GM12878 (cell line): Measurements from ENCODE around the gene GRIK5. TPM values are rescaled to one million over a fixed set of nuclear protein-coding genes. Genes with fewer than 3 reads are reported as not detected.

Source experiments
- ATAC-seq: fragments of 200-7000 bp; cut with Tn5 transposase; 3 replicates; pipeline ENCODE4 v1.9.1; 2020; ENCODE audit warnings: mild to moderate bottlenecking, moderate library complexity
- BruUV-seq: library from RNA; stranded (reverse); fragments of 400-500 nt; replicated peaks from 2 replicates; lab custom pipeline; 2021; lab: Mats Ljungman, UMichigan
- CTCF ChIA-PET: fragments of 300-600 bp; sonication (Branson Sonifier 250); formaldehyde crosslinking; extraction: SDS; loops from one replicate; lab custom pipeline; 2021; ENCODE audit warnings: inconsistent platforms; lab: Yijun Ruan, JAX
- POLR2A ChIA-PET: fragments of 350-600 bp; formaldehyde crosslinking; extraction: SDS; loops from one replicate; lab custom pipeline; 2021; ENCODE audit warnings: inconsistent platforms; lab: Charles Lee
- RAD21 ChIA-PET: fragments of 300-600 bp; sonication (Branson Sonifier 250); formaldehyde crosslinking; loops from one replicate; lab custom pipeline; 2023; ENCODE audit warnings: antibody characterized with exemption; ENCODE audit not compliant: unreplicated experiment; lab: Charles Lee
- SMC1A ChIA-PET: fragments of 300-600 bp; sonication (Branson Sonifier 250); formaldehyde crosslinking; loops from one replicate; lab custom pipeline; 2023; ENCODE audit not compliant: unreplicated experiment, uncharacterized antibody; lab: Charles Lee
- DNase-seq: peaks from one replicate; pipeline ENCODE4 v3.0.0-alpha.2; 2011; ENCODE audit warnings: low read depth, low spot score
- FAIRE-seq: peaks from 3 replicates; lab custom pipeline; 2011; peaks lifted over from hg19 to GRCh38; lab: Jason Lieb, UNC
- H2AFZ ChIP-seq: 2 replicates; pipeline ENCODE4 v1.6.0; 2011; ENCODE audit warnings: low read depth, low read length, control low read depth; ENCODE audit not compliant: control insufficient read depth
- H3K27ac ChIP-seq: 2 replicates; pipeline ENCODE4 v1.5.1; 2011; ENCODE audit warnings: control low read depth; ENCODE audit not compliant: control insufficient read depth, insufficient read depth
- H3K27me3 ChIP-seq, 2 experiments: replicated peaks in 1 of 2; 2 replicates each; pipeline versions ENCODE4 v1.6.0 to v1.6.1; 2011; ENCODE audit warnings: low read length in 1 of 2; ENCODE audit not compliant: control insufficient read depth in 2 of 2, insufficient read depth in 2 of 2
- H3K36me3 ChIP-seq, 2 experiments: 2 replicates each; pipeline ENCODE4 v1.5.1; 2011; ENCODE audit warnings: low read length in 1 of 2; ENCODE audit not compliant: control insufficient read depth in 2 of 2, insufficient read depth in 2 of 2
- H3K4me1 ChIP-seq: 2 replicates; pipeline ENCODE4 v1.6.1; 2011; ENCODE audit warnings: mild to moderate bottlenecking, low read length, moderate library complexity, mixed read lengths; ENCODE audit not compliant: control insufficient read depth, insufficient read depth
- H3K4me2 ChIP-seq: 2 replicates; pipeline ENCODE4 v1.6.0; 2011; ENCODE audit warnings: control low read depth; ENCODE audit not compliant: control insufficient read depth, insufficient read depth
- H3K4me3 ChIP-seq: fragments of 200-600 bp; sonication (generic); 2 replicates; pipeline ENCODE4 v1.5.1; 2016
- H3K79me2 ChIP-seq: 2 replicates; pipeline ENCODE4 v1.6.0; 2011; ENCODE audit warnings: low read length; ENCODE audit not compliant: control insufficient read depth, insufficient read depth
- H3K9ac ChIP-seq: 2 replicates; pipeline ENCODE4 v1.8.0; 2011; ENCODE audit warnings: low read length, control low read depth, mixed read lengths; ENCODE audit not compliant: control insufficient read depth, insufficient read depth
- H3K9me3 ChIP-seq: replicated peaks from 3 replicates; pipeline ENCODE4 v1.5.1; 2011; ENCODE audit warnings: mild to moderate bottlenecking, low read length; ENCODE audit not compliant: control insufficient read depth, insufficient read depth
- H4K20me1 ChIP-seq: 2 replicates; pipeline ENCODE4 v1.6.0; 2011; ENCODE audit not compliant: control insufficient read depth, insufficient read depth
- GABPA ChIP-seq: IDR thresholded peaks from 2 replicates; pipeline ENCODE4 v1.6.1; 2014; ENCODE audit warnings: antibody characterized with exemption, low read depth, mild to moderate bottlenecking, inconsistent platforms
- NFYA ChIP-seq: IDR thresholded peaks from 2 replicates; pipeline ENCODE4 v1.6.1; 2011; ENCODE audit warnings: low read depth, mild to moderate bottlenecking, low read length, improper control_type of control experiment, borderline replicate concordance
- RFX5 ChIP-seq: IDR thresholded peaks from 2 replicates; pipeline ENCODE4 v1.6.1; 2011; ENCODE audit warnings: low read depth, low read length, improper control_type of control experiment
- ZBED1 ChIP-seq: IDR thresholded peaks from 2 replicates; pipeline ENCODE4 v1.6.1; 2016; ENCODE audit warnings: borderline replicate concordance
- WGBS: methylation state at CpG from one replicate; pipeline ENCODE4 v1.1.6; 2016; ENCODE audit warnings: low lambda C conversion rate; ENCODE audit not compliant: insufficient replicate concordance, insufficient coverage; ENCODE audit errors: missing lambda C conversion rate; 5-methylcytosine and 5-hydroxymethylcytosine counted together
- in situ Hi-C: fragments of 300-500 bp; cut with MboI; formaldehyde crosslinking; loops from 9 replicates; pipeline ENCODE4 v1.14.3; 2018; ENCODE audit warnings: mixed read lengths
- intact Hi-C: fragments of 100-400 bp; cut with micrococcal nuclease; formaldehyde crosslinking; loops from one replicate; pipeline ENCODE4 v1.14.2; 2022; ENCODE audit not compliant: unreplicated experiment
- polyA plus RNA-seq, 11 experiments: library from polyadenylated mRNA; depleted of rRNA in 4 of 11; unstranded in 6 of 11; stranded (reverse) in 5 of 11; fragments of >200 nt; fragmentation: Nextera tagmentation in 4 of 11; fragmentation: Illumina TruSeq in 1 of 11; extraction: Ambion mirVana in 4 of 11; extraction: Trizol in 1 of 11; gene quantifications; 1 replicate in 1 of 11; 2 replicates in 10 of 11; pipeline versions ENCODE4 v1.2.1 to v1.2.3, GENCODE V29; 2011 to 2016; ENCODE audit warnings: inconsistent platforms in 2 of 11, missing spikeins in 2 of 11, low read depth in 1 of 11
- total RNA-seq, 4 experiments: library from RNA; depleted of rRNA in 3 of 4; stranded (reverse); fragments of >200 nt in 3 of 4; fragmentation: Illumina TruSeq in 1 of 4; extraction: Trizol in 1 of 4; gene quantifications; 2 replicates each; pipeline versions ENCODE4 v1.2.1 to v1.2.3, GENCODE V29; 2013 to 2021
- TF ChIP-seq, protein P1 (sequence below): fragments of 450-650 bp; IDR thresholded peaks from 2 replicates; pipeline ENCODE4 v1.6.1; 2017; ENCODE audit warnings: mild to moderate bottlenecking, low read depth, inconsistent platforms; ENCODE audit not compliant: poor library complexity, severe bottlenecking
- TF ChIP-seq, protein P2 (sequence below): fragments of 150-350 bp; IDR thresholded peaks from 2 replicates; pipeline ENCODE4 v1.6.1; 2016; ENCODE audit warnings: low read depth, low read length

GRIK5 gene
- total and polyA plus RNA-seq, 10 of the 15 experiments (the other 5 are each of a cell fraction or from before 2014, with no cell fraction given) = 0.03 to 0.23 (median 0.07) TPM; not detected in 3

DNA sequence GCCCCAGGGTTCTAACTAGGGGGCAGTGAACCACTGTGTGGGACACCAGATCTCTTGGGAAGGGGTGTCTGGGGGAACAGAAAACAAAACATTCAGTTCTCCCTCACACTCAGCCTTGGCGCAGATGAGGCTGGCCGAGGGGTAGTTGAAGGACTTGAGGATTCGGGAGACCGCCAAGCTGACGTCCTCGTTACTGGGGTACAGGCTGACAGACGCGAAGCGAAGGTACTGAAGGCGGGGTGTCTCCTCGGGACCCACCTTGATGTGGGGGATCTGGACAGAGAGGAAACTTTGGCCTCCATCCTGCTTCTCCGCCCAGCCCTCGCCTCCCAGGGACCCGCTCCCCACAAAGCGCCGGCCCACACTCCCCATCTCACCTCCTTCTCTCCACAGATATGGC, 7.6 kb downstream of the GRIK5 start (continued):
- TF ChIP-seq, protein P1, sequence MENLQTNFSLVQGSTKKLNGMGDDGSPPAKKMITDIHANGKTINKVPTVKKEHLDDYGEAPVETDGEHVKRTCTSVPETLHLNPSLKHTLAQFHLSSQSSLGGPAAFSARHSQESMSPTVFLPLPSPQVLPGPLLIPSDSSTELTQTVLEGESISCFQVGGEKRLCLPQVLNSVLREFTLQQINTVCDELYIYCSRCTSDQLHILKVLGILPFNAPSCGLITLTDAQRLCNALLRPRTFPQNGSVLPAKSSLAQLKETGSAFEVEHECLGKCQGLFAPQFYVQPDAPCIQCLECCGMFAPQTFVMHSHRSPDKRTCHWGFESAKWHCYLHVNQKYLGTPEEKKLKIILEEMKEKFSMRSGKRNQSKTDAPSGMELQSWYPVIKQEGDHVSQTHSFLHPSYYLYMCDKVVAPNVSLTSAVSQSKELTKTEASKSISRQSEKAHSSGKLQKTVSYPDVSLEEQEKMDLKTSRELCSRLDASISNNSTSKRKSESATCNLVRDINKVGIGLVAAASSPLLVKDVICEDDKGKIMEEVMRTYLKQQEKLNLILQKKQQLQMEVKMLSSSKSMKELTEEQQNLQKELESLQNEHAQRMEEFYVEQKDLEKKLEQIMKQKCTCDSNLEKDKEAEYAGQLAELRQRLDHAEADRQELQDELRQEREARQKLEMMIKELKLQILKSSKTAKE = no peak
- TF ChIP-seq GABPA (no peak), RFX5 (no peak), NFYA (no peak)

DNA sequence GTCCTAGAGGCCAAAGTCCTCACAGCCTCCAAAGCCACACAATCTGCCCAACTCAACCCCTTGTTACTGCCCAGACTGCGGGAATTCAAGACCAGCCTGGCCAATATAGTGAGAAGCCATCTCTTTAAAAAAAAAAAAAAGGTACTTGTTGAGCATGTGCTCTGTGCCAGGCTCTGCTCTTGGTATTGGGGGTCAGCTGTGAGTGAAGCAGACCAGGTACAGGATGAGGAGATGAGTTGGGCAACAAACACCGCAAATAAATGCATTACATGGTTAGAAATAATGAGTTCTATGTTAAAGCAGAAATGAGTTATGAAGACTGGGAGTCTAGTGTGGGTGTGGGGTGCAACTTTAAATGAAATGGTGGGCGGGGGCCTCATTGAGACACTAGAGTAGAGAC, 9.9 kb downstream of the GRIK5 start:
- H3K79me2 ChIP-seq = no peaks in the 10 kb centered on the region
- FAIRE-seq = no peak
- H3K4me1 ChIP-seq = no peaks in the 10 kb centered on the region
- intact Hi-C loops = no loop called here
- no peak for ATAC-seq
- no peaks in the 10 kb centered on the region for H3K9me3 ChIP-seq
- no peaks in the 10 kb centered on the region for H4K20me1 ChIP-seq
- no peak overlapping the region for H3K9ac ChIP-seq
- no peak overlapping the region for H3K4me3 ChIP-seq
- no peaks in the 10 kb centered on the region; a peak in 1 of 4 replicates for H3K27me3 ChIP-seq
- no TSS peak for BruUV-seq
- ChIA-PET SMC1A (no interaction called here), CTCF (no interaction called here), POLR2A (no interaction called here), RAD21 (interaction anchor here (0.7 kb wide), 1 partner anchor 200 kb away, joined by 3 read pairs; the partner anchor contains the start of gene RPS19)
- no peak overlapping the region for H3K27ac ChIP-seq
- DNase-seq = no peak
- 27% methylated on average over 3 of the region's 3 CpGs for WGBS
- no peak overlapping the region for H2AFZ ChIP-seq
- no peaks in the 10 kb centered on the region; a peak in 1 of 4 replicates for H3K36me3 ChIP-seq
- TF ChIP-seq, protein P2, sequence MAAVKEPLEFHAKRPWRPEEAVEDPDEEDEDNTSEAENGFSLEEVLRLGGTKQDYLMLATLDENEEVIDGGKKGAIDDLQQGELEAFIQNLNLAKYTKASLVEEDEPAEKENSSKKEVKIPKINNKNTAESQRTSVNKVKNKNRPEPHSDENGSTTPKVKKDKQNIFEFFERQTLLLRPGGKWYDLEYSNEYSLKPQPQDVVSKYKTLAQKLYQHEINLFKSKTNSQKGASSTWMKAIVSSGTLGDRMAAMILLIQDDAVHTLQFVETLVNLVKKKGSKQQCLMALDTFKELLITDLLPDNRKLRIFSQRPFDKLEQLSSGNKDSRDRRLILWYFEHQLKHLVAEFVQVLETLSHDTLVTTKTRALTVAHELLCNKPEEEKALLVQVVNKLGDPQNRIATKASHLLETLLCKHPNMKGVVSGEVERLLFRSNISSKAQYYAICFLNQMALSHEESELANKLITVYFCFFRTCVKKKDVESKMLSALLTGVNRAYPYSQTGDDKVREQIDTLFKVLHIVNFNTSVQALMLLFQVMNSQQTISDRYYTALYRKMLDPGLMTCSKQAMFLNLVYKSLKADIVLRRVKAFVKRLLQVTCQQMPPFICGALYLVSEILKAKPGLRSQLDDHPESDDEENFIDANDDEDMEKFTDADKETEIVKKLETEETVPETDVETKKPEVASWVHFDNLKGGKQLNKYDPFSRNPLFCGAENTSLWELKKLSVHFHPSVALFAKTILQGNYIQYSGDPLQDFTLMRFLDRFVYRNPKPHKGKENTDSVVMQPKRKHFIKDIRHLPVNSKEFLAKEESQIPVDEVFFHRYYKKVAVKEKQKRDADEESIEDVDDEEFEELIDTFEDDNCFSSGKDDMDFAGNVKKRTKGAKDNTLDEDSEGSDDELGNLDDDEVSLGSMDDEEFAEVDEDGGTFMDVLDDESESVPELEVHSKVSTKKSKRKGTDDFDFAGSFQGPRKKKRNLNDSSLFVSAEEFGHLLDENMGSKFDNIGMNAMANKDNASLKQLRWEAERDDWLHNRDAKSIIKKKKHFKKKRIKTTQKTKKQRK = no peak
- TF ChIP-seq ZBED1 = no peak
- H3K4me2 ChIP-seq = no peak overlapping the region
- in situ Hi-C loops = no loop called here
